Liver (tissue), 9 donors: ENCODE results near the gene MMP28. TPM values are rescaled to one million over a fixed set of nuclear protein-coding genes. Genes with fewer than 3 reads are reported as not detected.

ENCODE experiments used
- DNase-seq: peaks from one replicate; pipeline ENCODE4 v3.0.0-alpha.2; 2017; ENCODE audit warnings: low spot score
- H3K27ac ChIP-seq, 2 donors: one replicate each; pipeline ENCODE4 v1.7.0; 2013; ENCODE audit warnings: inconsistent platforms in 2 of 2, low read length in 2 of 2, control low read depth in 1 of 2, low read depth in 1 of 2, mild to moderate bottlenecking in 1 of 2
- H3K27me3 ChIP-seq, 4 donors: one replicate each; pipeline versions ENCODE4 v1.6.1 to v1.7.0; 2013; ENCODE audit warnings: low read length in 3 of 4, inconsistent platforms in 1 of 4, mild to moderate bottlenecking in 1 of 4, moderate library complexity in 1 of 4; ENCODE audit not compliant: control insufficient read depth in 4 of 4, insufficient read depth in 4 of 4
- H3K36me3 ChIP-seq, 4 donors: one replicate each; pipeline versions ENCODE4 v1.6.1 to v1.7.0; 2013; ENCODE audit warnings: low read length in 3 of 4, mild to moderate bottlenecking in 3 of 4, low read depth in 1 of 4, moderate library complexity in 1 of 4; ENCODE audit not compliant: control insufficient read depth in 4 of 4, insufficient read depth in 3 of 4
- H3K4me1 ChIP-seq, 4 donors: one replicate each; pipeline versions ENCODE4 v1.6.1 to v1.7.0; 2013; ENCODE audit warnings: low read length in 3 of 4, mild to moderate bottlenecking in 3 of 4, moderate library complexity in 1 of 4; ENCODE audit not compliant: control insufficient read depth in 4 of 4, insufficient read depth in 4 of 4
- H3K4me3 ChIP-seq, 3 donors: one replicate each; pipeline versions ENCODE4 v1.6.1 to v1.7.0; 2013; ENCODE audit warnings: low read length in 3 of 3, control low read depth in 1 of 3, low read depth in 1 of 3, mild to moderate bottlenecking in 1 of 3
- H3K9ac ChIP-seq, 2 donors: one replicate each; pipeline ENCODE4 v1.7.0; 2013; ENCODE audit warnings: low read length in 2 of 2, mild to moderate bottlenecking in 2 of 2, moderate library complexity in 2 of 2, control low read depth in 1 of 2, low read depth in 1 of 2
- H3K9me3 ChIP-seq, 4 donors: one replicate each; pipeline versions ENCODE4 v1.6.1 to v1.7.0; 2013; ENCODE audit warnings: low read length in 3 of 4; ENCODE audit not compliant: control insufficient read depth in 4 of 4
- ATF3 ChIP-seq: IDR thresholded peaks from 2 replicates; pipeline ENCODE4 v1.6.1; 2016; ENCODE audit warnings: antibody characterized with exemption
- CTCF ChIP-seq: fragments of 150-350 bp; IDR thresholded peaks from 2 replicates; pipeline ENCODE4 v1.5.1; 2017; ENCODE audit warnings: improper control_type of control experiment, low read depth, low read length; ENCODE audit not compliant: missing input control
- EGR1 ChIP-seq, 2 donors: IDR thresholded peaks; 2 replicates each; pipeline ENCODE4 v1.6.1; 2016 to 2018; ENCODE audit warnings: antibody characterized with exemption in 2 of 2, low read depth in 2 of 2
- FOXA1 ChIP-seq: IDR thresholded peaks from 2 replicates; pipeline ENCODE4 v1.6.1; 2016; ENCODE audit warnings: antibody characterized with exemption
- GABPA ChIP-seq, 2 donors: IDR thresholded peaks in 1 of 2; conservative IDR thresholded peaks in 1 of 2; 2 replicates each; pipeline ENCODE4 v1.6.1; 2016; ENCODE audit warnings: antibody characterized with exemption in 2 of 2, mild to moderate bottlenecking in 1 of 2, moderate library complexity in 1 of 2
- HNF4A ChIP-seq, 2 donors: conservative IDR thresholded peaks; 2 replicates each; pipeline ENCODE4 v1.6.1; 2016; ENCODE audit warnings: antibody characterized with exemption in 2 of 2, mild to moderate bottlenecking in 2 of 2
- HNF4G ChIP-seq: IDR thresholded peaks from 2 replicates; pipeline ENCODE4 v1.6.1; 2016; ENCODE audit warnings: antibody characterized with exemption
- JUND ChIP-seq, 2 donors: IDR thresholded peaks; 2 replicates each; pipeline ENCODE4 v1.6.1; 2016; ENCODE audit warnings: antibody characterized with exemption in 2 of 2
- MAX ChIP-seq: IDR thresholded peaks from 2 replicates; pipeline ENCODE4 v1.6.1; 2016; ENCODE audit warnings: antibody characterized with exemption
- NR2F2 ChIP-seq: IDR thresholded peaks from 2 replicates; pipeline ENCODE4 v1.6.1; 2016; ENCODE audit warnings: antibody characterized with exemption
- REST ChIP-seq: IDR thresholded peaks from 2 replicates; pipeline ENCODE4 v1.6.1; 2016; ENCODE audit warnings: antibody characterized with exemption, mild to moderate bottlenecking
- YY1 ChIP-seq: IDR thresholded peaks from 2 replicates; pipeline ENCODE4 v1.6.1; 2016; ENCODE audit warnings: antibody characterized with exemption, mild to moderate bottlenecking
- ZBTB33 ChIP-seq: IDR thresholded peaks from 2 replicates; pipeline ENCODE4 v1.6.1; 2016; ENCODE audit warnings: antibody characterized with exemption
- WGBS: extraction: QIAGEN DNeasy Blood & Tissue Kit; methylation state at CpG from one replicate; pipeline ENCODE4 v1.1.7; 2013; 5-methylcytosine and 5-hydroxymethylcytosine counted together
- polyA plus RNA-seq, 2 donors: library from polyadenylated mRNA; stranded (reverse) in 1 of 2; unstranded in 1 of 2; fragments of 200-250 nt in 1 of 2; fragments of >200 nt in 1 of 2; fragmentation: Nextera tagmentation in 1 of 2; extraction: Ambion mirVana in 1 of 2; gene quantifications; one replicate each; pipeline versions ENCODE4 v1.2.1 to v1.2.3, GENCODE V29; 2013 to 2015
- total RNA-seq, 2 donors: library from RNA; depleted of rRNA; stranded (reverse); fragments of >200 nt; gene quantifications; one replicate each; pipeline ENCODE4 v1.2.3, GENCODE V29; 2014
- donor health status: healthy.
- donor health status: healthy.
- donor health status: healthy.
- donor health status: healthy.
- donor health status: healthy.

Gene MMP28
- total and polyA plus RNA-seq, 4 donors = 0.14 to 0.75 (median 0.44) TPM

- TF ChIP-seq ZBTB33 (no peak), GABPA (IDR thresholded peaks at IDR 0.05 in 1 of 2, conservative IDR thresholded peaks at IDR 0.05 in 1 of 2) (no peak), HNF4G (no peak), CTCF (no peak), HNF4A (conservative IDR thresholded peaks at IDR 0.05) (no peak), JUND (IDR thresholded peaks at IDR 0.05) (no peak), ATF3 (no peak), YY1 (no peak), MAX (no peak)
These were observed 54.2 kb downstream of the MMP28 start (continued) for GRCh38 chr17:35740997-35741931.

- no peaks in the 10 kb centered on the region for H3K36me3 ChIP-seq
- no peak for DNase-seq
- H3K4me3 ChIP-seq = no peak overlapping the region
- H3K27ac ChIP-seq = no peak overlapping the region
- peaks cover 0 to 5% (median 3%) of the 10 kb centered on the region in 4 donors for H3K27me3 ChIP-seq
- no peaks in the 10 kb centered on the region for H3K9me3 ChIP-seq
- no peak overlapping the region for H3K9ac ChIP-seq
- H3K4me1 ChIP-seq = peaks cover 2 to 9% (median 5%) of the 10 kb centered on the region in 4 donors
- no peak for TF ChIP-seq FOXA1
- TF ChIP-seq MAX = no peak
- TF ChIP-seq GABPA (IDR thresholded peaks at IDR 0.05 in 1 of 2, conservative IDR thresholded peaks at IDR 0.05 in 1 of 2) = no peak
- TF ChIP-seq HNF4G = no peak
- no peak for TF ChIP-seq ZBTB33
- TF ChIP-seq NR2F2 = no peak
- no peak for TF ChIP-seq ATF3
- no peak for TF ChIP-seq REST
- no peak for TF ChIP-seq EGR1 (IDR thresholded peaks at IDR 0.05; ENCODE audit: low read depth in 2 of 2)
- WGBS = 88% methylated on average over 7 of the region's 7 CpGs
These were observed 55.2 kb downstream of the MMP28 start for GRCh38 chr17:35740216-35740615.
